DMS53 treated with DMSO at 0.1 percent for 48 hours (cell line): Measurements from ENCODE around the gene ABCA13.

ENCODE experiments used
- DNase-seq: peaks from one replicate; lab custom pipeline; 2025; ENCODE audit not compliant: unreplicated experiment; lab: John Stamatoyannopoulos, UW

The ABCA13 gene

DNA sequence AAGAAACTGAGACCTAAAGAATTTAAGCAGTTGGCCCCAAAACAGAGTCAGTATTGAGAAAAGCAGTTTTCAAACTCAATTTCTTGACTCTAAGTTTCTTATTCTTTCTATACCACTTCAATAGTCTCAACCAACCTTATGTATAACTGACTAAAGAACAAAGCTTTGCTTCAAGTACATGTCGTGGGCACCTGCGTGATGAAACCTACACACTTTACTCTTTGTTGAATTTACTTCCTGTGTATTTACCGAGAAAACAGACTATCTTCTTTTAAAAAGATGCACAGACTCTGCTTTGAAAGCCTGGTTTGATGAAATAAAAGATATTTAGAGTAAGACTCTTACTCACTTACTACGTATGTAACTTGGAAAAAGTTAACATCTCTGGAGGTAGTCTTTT, 455.9 kb downstream of the ABCA13 start:
- no peak for DNase-seq

DNA sequence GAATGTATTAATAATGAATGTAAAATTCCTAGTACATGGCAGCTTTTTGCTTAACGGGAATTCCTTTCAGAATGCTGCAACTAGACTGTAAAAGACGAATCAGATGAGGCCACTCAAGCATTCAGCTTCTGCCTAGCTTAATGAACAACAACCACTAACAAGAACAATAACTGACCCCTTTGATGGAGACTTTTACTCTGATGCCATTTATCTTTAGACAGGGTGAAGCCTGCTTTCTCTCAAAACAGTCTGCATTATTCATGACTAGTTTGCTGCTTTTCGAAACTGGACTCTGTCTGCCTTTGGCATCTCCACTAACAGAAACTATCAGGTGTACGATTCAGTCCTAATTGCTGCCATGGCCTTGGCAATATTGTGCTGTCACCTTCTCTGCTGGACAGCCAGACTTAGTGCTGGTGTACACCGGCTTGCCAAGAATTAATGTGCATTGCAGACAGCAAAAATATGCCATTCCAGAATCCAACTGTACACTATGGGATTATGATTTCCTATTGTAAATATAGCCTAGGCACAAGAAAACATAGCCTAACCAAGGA, 457.6 kb downstream of the ABCA13 start:
- no peak for DNase-seq

DNA sequence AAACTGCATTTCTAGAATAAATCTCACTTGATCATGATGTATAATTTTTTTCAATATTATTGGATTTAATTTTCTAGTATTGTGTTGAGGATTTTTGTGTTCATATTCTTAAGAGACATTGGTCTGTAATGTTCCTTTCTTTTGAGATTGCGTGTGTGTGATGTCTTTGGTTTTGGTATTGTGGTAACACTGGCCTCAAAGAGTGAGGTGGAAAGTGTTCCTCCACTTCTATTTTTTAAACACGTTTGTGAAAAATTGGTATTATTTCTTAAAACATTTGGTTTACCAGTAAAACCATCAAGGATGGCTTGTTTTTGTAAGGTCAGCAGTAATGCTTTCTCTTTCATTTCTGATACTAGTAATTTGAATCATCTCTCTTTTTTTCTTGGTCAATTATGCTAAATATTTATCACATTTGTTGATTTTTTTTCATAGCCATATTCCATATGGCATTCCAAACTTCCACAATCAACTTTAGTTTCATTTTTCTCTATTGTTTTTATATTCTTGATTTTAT, 462.9 kb downstream of the ABCA13 start:
- DNase-seq: no peak

DNA sequence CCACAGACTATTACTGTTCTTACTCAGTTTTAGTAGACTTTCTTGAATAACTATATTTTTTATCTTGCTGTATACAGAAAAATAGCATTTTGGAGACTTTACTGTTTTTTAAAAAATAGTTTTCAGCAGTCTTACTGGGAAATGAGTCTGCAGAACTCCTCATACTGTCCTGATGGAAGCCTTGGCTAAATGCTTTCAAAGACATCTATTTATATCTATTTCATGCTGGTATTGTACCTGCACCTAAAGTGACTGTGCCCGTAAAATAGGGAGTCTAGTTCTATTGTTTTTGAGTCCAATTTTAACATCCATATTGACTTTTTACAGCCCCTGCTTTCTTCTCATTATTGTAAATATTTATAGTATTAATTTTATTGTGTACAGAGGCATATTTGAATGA, 464.5 kb downstream of the ABCA13 start:
- DNase-seq: no peak

DNA sequence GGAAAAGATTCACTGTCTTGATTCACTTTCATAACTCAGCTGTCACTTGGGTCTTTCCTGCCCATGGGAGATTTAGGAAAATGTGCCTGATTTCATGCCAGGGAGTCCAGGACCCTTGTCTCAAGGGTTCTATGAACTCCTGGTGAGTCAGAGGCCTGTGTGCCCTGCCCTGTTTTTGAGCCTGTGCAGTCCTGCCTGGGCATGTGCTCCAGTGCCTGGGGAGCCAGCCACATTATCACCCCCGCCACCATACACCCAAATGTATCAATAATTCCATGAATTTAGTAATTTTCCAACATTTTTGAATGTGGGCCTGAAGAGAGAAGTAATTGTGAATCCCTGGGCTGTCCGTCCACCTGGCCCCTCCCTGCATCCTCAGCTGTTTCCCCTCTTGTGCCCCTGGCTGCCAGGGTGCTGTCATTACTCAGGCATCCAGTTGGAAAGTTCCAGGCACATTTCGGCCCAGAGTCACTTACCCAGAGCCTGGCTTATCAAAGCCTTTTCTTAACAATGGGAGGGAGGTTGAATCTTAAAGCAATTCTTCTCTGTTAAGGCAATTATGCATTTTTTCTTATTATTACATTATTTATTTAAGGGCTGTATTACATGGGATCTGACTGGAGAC, 465.2 kb downstream of the ABCA13 start:
- no peak for DNase-seq

DNA sequence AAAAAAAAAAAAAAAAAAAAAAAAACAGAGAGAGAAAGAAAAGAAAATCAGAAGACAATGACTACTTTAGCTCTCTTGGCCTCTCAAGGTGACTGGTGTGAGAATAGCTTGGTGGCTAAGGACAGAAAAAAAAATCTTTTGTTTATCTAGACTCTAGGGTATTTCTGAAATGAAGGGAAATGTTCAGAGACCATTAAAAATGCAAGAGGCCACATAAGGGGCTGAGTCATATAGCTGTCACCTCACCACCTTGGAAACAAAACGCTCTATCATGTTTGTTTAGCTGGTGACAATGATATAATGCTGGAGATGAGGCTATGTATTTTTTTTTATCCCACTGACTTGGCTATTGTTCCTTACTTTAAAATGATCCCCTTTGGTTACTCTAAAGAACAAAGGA, 466.1 kb downstream of the ABCA13 start:
- peak; percentile 96 for DNase-seq

DNA sequence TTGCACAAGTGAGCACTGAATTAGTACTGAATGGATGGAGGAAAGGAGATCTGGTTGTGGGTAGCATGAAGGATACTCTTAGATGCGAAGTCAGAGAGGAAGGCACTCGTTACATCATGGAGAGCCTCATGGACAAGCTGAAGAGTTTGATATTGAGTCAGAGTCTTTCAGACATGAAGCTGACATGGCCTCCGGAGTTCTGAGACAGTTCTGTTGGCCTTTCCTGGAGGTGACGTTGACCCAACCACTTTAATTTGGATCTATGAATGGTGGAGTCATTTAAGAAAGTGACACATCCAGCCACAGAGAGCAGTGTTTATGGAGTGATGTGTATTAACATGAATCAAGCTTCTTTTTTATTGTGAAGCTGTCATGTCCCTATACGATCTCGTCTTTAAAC, 466.8 kb downstream of the ABCA13 start:
- DNase-seq: no peak

DNA sequence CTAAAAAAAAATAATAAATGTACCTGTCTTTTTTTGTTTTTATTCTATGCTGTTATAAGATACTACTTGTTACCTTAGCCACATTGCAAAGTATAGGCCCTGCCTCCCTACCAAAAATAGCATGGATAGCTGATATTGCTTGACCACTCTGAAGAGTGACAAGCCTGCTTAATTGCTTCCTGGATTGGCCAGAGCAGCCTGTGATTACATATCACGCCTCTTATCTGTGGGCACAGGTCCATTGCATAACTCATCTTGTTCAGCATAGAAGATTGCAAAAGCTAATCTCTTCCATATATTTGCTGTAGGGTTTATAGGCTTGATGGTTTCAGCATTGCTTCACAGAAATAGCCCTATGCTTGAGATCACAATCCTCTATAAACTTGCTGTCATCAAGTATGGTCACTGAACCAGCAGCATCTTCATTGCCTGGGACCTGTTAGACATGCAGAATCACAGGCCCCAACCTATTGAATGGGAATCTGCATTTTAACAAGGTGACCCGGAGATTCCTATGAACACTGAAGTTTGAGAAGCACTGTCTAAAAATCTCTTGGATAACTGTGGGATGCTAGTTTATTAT, 472.3 kb downstream of the ABCA13 start:
- DNase-seq: peak; percentile 28

DNA sequence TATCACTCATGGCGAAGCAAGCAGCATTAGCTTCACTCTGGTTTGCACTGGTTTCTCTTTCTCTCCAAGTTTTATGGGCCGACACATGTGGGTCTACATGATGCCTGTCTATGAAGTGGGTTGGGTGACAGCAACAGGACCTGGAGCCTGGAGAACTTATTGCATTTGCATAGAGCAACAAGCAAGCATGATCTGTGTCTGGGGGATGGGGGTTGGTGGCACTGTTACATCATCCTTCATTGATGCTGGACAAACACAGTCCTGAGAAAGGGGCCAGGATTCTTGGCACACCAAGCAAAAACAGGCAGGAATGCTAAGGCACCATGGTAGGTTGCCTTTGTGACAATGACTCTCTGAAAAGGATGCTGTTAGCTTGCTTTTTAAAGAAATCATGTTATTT, 486.9 kb downstream of the ABCA13 start:
- DNase-seq: no peak

DNA sequence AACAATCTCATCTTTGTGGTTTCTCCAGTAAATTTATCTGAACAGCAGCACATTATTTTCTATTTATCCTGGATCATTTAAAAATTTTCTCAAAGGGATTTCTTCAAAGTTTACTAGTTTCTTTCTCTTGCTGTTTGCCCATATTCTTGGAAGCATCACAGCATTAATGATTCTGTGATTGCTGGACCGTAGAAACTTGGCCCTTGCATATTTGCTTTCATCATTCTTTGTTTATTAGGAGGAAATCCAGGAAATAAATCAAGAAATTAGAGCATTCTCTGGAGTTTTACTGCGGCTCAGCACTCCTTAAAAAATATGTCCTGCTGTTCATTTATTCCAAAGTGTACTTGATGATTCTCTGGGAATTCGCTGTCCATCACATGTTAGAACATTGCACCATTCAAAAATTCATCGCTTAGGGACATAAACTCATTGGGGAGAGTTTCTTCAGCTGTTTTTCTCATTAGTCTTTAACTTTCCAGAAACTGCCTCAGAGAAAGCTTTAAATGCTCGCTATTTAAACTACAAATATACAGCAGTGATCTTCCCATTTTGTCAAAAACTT, 489.1 kb downstream of the ABCA13 start:
- DNase-seq: no peak

DNA sequence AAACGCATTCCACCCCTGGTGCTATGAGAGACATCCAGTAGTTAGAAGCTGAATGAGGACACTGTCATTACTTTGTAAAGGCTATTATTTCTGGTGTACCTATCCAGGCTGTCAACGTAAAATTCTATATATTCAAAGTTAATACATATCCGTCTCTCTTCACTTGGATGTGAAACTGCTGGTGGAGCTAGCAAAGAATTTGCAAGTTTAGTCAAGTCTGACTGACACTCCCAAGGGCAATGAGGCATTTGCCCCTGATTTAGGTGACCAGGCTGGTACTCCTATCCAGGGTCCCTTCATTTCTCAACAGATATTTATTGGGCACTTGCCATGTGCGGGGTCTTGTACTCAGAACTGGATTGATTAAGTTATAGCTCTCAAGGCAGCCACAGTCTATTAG, 493.0 kb downstream of the ABCA13 start:
- DNase-seq: no peak

DNA sequence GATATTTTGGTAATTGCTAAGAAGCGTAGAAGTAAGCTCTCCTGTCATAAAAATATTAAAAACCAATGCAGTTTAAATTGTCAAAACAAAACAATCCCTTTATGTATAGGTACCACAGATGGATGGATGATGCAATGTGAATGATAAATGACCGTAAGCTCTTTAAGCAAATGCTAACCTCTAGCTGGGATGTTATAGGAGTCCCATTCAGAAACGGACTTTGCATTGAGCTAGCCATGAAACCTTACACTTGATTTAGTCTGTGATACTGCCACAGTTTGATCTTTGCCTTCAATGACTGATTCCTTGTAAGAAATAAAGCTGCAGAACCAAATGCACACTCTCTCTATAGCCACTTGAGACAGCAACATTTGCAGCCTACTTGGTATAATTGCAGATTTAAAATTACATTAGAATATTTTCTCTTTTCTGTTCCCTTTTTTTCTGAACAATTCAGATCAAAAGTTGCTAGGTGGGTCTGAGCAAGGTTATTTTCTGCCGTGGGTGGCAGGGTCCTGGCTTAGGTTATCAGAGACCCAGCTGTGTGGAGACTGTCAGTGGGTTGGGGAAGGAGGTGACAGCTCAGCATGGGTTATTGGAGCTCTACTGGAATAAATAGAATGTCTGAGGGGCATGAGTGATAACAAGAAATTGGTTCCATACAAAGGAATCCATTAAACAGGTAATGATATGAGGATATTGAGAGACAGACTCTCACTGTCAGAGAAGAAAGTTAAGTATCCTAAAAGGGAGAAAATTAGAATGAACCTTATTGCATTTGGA, 494.3 kb downstream of the ABCA13 start:
- no peak for DNase-seq

DNA sequence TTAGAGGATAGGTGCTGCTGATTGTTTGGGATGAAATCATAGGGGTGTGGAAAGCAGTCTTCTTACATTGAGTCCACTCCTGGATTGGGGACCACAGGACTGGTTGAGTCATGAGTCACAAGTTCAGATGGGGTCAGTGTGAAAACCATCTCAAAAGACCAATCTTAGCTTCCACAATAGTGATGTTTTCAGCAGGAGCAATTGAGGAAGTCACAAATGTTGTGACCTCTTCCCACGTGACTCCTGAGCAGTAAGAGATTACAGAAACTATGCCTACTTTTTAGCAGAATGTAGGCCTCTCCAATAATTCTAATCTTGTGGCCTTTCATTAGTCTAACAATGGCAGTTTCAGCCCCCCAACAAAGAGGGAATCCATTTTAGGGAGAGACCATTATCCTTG, 496.1 kb downstream of the ABCA13 start:
- DNase-seq: no peak

DNA sequence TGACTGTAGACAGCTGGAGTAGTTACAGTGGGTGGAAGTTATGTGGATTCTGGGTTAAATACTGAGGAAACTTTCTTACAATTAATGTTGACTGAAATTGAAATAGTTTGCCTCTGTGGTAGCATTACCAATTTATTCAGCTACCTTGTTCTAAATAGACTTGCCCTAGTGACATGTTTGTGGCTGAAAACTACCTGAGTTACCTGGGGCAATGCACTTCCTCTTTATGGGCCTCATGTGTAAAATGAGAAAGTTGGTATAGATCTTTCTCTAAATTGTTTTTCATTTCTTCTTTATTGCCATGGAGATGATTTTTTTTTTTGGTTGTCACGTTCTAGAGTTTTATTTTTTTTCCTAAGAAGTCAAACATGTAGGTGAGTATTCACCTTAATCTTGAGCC, 500.4 kb downstream of the ABCA13 start:
- no peak for DNase-seq

DNA sequence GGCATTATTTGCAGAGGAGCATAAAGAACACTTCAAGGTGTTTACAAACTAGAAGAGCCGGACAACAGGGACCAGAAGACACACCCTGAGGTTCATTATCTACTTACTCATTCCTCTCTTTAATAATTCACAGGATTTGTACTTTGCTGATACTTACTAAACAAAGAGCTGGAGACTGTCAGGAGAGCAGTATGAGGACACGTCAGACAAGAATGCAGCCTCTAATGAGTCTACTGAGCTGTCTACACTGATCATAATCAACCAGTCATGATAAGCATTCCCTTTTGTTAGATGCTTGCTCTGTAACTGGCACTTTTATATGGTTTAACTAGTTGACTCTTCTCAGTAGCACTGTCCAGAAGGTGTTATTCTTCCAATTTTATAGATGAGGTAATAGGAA, 509.7 kb downstream of the ABCA13 start:
- DNase-seq: no peak

DNA sequence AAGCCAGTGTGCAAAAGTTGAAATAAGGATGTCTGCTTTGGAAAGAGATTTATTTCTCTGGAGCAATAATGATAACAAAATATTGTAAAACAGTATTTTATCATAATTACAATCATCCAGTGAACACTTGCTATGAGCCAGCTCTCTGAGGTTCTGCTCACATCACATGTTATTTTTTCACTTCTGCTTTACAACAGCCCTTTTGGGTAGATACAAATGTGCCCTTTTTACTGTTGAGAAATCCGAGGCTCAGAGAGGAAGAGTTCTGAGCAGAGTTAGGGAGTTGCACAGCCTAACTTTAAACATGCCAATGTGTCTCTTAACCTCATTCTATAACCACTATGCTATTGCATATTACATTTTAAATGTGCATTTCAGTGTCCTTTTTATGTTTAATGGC, 520.5 kb downstream of the ABCA13 start:
- no peak for DNase-seq
